Renal cortical epithelial cell (primary cell): Measurements from ENCODE around the gene ZNF528. TPM values are rescaled to one million over a fixed set of nuclear protein-coding genes. Genes with fewer than 3 reads are reported as not detected.

Experiments
- DNase-seq: peaks from one replicate; pipeline ENCODE4 v3.0.0-alpha.2; 2011; ENCODE audit warnings: low read depth
- total RNA-seq: library from RNA; depleted of rRNA; stranded (reverse); fragments of >200 nt; gene quantifications from 2 replicates; pipeline ENCODE4 v1.2.3, GENCODE V29; 2014

Gene ZNF528
- 19.1 and 28.2 TPM in 2 replicates for total RNA-seq

DNA sequence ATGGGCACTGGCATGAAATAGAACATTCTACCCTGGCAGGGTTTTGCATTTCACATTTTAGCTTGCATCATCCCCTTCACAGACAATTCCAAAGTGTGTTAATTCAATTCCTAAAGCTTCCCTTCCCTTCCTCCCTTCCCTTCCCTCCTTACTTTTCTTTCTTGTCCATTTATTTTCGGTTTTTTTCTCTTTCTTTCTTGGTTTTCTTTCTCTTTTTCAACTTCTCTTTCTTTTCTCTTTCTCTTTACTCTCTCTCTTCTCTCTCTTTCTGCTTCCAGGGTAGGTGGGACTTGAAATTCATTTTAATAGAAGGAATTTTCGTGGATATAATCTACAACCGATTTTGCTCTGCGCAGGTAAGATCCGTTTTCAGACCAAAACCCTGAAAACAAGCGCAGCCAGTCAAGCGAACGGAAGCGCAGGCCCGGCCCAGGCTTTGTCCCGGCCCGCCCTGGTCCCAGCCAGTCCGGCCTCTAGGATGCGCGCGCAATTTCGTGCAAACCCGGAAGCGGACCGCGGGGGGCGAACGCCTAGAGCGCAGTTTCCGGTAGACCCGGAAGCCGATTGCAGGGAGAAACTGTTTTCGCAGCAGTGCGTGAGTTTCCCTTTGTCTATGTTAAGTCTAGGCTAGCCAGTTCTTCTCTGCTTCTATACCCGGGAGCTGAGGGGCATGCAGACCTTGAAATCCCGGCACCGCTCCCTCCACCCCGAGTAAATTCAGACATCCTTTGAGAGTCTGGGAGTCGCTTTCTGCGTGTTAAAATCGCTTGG, at the start of gene ZNF528:
ZNF528 (plus strand) TSS at position 540 of the 771 bp plus-strand sequence. CDS start 4,165 bp downstream, outside the sequence.
- DNase-seq = peak; percentile 77

DNA sequence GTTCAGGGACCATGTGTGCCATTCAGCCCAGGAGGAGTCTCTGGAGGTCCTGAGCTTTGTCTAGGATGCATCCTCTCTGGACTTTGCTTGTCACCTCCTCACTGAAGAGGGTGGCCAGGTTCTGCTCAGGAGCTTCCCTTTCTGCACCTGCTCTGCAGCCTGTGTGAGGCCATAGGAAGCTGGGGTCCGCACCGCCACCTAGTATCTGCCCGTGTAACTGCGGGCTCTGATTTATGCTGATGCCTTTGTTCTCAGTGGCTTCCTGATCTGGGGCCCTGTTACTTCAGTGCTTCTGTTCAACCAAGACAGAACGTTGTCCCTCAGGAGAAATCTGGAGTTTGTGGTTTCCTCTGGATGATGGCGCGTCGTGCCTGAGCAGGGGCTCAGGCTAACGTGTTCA, 46.1 kb upstream of the ZNF528 start:
- DNase-seq = no peak

DNA sequence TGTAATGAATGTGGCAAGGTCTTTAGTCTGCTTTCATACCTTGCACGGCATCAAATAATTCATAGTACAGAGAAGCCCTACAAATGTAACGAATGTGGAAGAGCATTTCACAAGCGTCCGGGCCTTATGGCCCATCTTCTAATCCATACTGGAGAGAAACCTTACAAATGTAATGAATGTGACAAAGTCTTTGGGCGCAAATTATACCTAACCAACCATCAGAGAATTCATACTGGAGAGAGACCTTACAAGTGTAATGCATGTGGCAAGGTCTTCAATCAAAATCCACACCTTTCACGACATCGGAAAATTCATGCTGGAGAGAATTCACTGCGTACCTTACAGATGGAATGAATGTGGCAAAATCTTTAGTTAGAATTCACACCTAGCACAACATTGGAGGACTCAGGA, 31.2 kb upstream of the ZNF528 start:
- no peak for DNase-seq

- peak; percentile 71 for DNase-seq
Measured at GRCh38 chr19:52369559-52370340, 27.9 kb upstream of the ZNF528 start, which contains the start of gene ZNF880. Gene ZNF880 (plus strand): TSS chr19:52369923. CDS start chr19:52369966, 43 bp downstream.

DNA sequence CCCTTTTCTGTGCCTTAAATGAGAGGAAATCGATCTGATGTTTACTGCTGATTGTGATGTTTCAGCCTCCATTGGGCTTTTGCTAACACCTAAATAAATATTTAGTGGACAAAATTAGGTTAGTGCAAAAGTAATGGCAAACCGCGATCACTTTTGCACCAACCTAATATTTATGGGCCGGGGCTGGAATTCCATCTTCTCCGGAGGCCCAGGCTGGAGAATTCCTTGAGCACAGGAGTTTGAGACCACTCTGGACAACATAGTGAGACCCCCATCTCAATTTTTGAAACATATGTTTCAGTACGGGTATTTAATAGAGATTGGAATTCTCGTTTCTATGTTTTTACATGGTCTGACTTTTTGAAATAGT, 27.3 kb upstream of the ZNF528 start:
- no peak for DNase-seq

DNA sequence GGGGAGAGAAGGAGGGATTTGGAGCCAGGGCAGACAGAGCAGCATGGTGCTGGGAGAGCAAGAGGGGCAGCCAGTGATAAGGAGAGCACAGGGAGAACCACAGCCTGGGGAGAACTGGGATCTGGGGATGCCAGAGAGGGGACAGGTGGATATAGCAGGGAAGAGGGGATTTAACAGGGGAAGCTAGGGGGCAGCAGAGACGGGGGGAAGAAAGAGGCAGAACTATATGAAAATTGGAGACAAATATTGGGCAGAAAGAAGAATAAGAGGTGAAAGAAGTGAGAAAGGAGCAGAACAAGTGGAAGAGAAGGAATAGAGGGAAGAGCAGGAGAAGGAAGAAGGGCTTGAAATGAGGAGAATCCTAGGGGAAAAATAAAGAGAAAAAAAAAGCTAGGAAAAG, 6.5 kb upstream of the ZNF528 start:
- no peak for DNase-seq

- DNase-seq = no peak
Measured at GRCh38 chr19:52398081-52398441, 412 bp downstream of the ZNF528 start.

DNA sequence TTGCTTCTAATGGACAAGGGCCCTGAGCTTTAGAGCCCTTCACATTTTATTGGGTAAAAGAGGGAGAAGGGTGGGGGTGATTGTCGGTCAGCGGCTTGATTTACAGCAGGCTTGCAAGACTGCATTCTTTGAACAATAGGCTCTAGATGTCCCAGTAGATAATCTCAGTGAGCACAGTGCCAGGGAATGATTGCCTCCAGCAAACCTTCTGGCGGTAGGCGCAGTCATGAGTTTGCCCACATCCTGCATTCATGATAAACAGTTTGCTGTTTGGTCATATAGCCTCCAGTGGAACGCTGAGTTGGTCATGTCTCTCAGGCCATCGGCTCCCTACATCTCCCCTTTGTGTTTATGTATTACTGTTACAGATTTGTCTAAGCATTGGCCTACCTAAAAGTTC, 12.6 kb downstream of the ZNF528 start:
- DNase-seq = no peak

DNA sequence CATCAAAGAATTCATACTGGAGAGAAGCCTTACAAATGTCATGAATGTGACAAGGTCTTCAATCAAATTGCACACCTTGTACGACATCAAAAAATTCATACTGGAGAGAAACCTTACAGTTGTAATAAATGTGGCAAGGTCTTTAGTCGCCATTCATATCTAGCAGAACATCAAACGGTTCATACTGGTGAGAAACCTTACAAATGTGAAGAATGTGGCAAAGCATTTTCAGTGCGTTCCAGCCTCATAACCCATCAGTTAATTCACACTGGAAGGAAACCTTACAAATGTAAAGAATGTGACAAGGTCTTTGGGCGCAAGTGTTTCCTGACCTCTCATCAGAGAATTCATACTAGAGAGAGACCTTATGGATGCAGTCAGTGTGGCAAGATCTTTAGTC, 18.1 kb downstream of the ZNF528 start:
- DNase-seq = no peak

DNA sequence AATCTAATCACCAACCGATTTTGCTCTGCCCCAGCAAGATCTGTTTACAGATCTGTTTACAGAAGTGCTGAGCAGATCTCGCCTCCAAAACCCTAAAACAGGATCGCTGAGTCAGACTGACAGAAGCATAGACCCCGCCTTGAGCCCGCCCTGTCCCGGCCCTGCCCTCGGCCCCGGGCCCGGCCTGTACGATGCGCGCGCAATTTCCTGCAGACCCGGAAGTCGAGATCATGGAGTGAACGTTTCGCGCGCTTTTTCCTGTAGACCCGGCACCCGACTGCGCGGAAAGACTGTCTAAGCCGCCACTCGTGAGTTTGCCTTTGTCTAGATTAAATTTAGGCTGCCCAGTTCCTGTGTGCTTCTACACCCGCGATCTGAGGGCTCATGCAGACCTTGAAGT, 31.3 kb downstream of the ZNF528 start, which contains the start of gene ZNF534:
ZNF534 (plus strand) TSS at position 212 of the 400 bp plus-strand sequence. CDS start 2,327 bp downstream, outside the sequence.
- no peak for DNase-seq

- DNase-seq = no peak
Measured at GRCh38 chr19:52442179-52442578, 44.5 kb downstream of the ZNF528 start.

- no peak for DNase-seq
Measured at GRCh38 chr19:52444506-52444905, 46.9 kb downstream of the ZNF528 start.

- DNase-seq = no peak
Measured at GRCh38 chr19:52451241-52451640, 53.6 kb downstream of the ZNF528 start.

DNA sequence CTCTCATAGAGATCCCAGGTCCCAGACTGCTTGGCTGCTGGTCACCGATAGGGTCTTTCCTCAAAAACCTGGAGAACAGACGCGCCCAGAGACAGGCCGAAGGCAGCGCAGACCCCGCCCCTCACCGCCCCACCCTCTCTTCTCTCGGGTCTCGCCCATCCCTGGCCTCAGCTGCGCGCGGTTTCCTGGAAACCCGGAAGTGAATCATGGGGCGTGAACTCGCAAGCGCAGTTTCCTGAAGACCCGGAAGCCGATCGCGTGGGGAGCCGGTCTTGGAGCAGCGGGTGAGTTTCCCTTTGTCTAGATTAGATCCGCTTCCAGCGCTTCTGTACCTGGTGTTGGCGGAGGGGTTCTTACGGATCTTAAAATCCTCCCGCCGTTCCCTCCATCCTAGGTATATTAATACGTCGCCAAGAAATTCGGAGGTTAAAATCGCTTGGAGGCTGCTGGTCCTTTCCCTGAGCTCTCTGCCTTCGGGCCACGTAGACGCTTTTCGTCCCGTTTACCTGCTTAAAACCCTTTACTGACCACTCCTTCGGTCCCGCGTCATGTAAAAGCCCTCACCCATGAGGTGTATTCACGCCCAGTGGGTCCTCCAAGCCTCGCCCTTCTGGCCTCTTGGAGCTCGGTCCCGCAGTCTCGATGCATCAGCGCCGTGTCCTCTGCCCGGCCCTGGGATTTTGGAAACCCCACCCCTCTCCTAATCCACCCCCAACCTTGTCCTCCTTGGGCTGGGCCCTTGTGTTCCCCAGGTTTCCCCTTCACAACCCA, 55.9 kb downstream of the ZNF528 start, which contains the start of gene ZNF578:
ZNF578 (plus strand) TSS at position 230 of the 771 bp plus-strand sequence. CDS start 48,293 bp downstream, outside the sequence.
- DNase-seq = peak; percentile 60

DNA sequence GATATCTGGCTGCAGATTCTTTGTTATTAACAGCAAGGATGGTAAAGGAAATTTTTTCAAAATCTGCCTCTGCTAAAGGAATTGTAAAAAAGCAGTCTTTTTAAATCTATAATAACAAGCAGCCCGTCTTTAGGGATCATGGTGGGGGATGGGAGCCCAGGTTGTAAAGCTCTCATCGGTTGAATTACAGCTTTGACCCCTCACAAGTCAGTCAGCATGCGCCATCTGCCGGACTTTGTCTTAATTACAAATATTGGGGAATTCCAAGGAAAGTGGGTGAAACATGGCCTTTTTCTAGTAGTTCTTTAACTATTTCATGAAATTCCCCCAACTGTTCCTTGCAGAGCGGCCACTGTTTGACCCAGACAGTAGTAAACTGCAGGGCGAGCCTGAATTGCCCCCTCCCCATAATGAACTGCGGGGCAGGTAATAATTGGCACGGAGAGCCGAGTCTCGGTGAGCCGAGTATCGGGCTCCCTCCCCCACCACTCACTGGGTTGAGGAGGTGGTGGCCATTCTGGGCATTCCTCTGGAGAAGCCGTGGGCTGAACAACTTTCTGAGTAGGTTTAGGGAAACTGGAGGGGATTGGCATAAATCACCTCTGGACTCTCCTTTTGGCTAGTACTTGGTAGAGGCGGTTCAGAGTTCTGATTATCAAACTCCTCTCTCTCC, 67.3 kb downstream of the ZNF528 start:
- DNase-seq = no peak

Other genes with a start within 250 kb of the ZNF528 start
- gene ZNF836, start 226.2 kb upstream of the ZNF528 start, total RNA-seq = 7.5 and 18.2 TPM in 2 replicates
- gene PPP2R1A, start 207.8 kb upstream of the ZNF528 start, total RNA-seq = 293 and 385 TPM in 2 replicates
- 12.7 and 31.6 TPM in 2 replicates for gene ZNF766, start 128.3 kb upstream of the ZNF528 start, total RNA-seq
- gene ZNF480, start 100.7 kb upstream of the ZNF528 start, total RNA-seq = 5.7 and 12.0 TPM in 2 replicates
- gene ZNF610, start 61.6 kb upstream of the ZNF528 start, total RNA-seq = 2.3 and 6.0 TPM in 2 replicates
- 23.1 and 32.5 TPM in 2 replicates for gene ZNF880, start 27.9 kb upstream of the ZNF528 start, total RNA-seq
- not detected in 2 replicates for gene ZNF534, start 31.3 kb downstream of the ZNF528 start, total RNA-seq
- 3.5 and 6.5 TPM in 2 replicates for gene ZNF578, start 55.7 kb downstream of the ZNF528 start, total RNA-seq
- gene ZNF808, start 129.8 kb downstream of the ZNF528 start, total RNA-seq = 16.8 and 62.0 TPM in 2 replicates
- 13.5 and 33.4 TPM in 2 replicates for gene ZNF701, start 172.4 kb downstream of the ZNF528 start, total RNA-seq
- 68.8 and 165 TPM in 2 replicates for gene ZNF83, start 240.5 kb downstream of the ZNF528 start, total RNA-seq